Retina (tissue), 1 donor: Measurements from ENCODE around the gene CTNNAL1.

Source experiments
- DNase-seq: peaks from one replicate; pipeline ENCODE4 v3.0.0-alpha.2; 2016

CTNNAL1 gene

DNA sequence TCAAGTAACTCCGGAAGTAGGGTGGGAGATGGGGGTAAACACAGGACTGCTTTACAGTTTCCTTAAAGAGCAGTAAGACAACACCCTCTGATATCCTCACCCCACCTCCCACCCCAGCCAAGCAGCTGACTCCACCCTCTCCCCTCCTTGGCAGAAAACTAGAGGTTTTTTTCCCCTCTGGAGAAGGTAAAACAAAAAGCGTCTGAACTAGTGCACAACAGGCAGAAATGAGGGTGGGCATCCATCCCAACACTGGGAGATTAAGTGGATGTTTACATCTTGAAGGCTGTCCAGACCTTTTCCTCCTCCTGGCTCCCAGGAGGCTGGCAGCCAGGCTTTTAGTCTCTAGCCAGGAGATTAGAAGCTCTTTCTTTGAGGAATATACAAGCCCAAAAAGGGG lies 13.9 kb upstream of the CTNNAL1 start:
- DNase-seq, result peak; percentile 9

DNA sequence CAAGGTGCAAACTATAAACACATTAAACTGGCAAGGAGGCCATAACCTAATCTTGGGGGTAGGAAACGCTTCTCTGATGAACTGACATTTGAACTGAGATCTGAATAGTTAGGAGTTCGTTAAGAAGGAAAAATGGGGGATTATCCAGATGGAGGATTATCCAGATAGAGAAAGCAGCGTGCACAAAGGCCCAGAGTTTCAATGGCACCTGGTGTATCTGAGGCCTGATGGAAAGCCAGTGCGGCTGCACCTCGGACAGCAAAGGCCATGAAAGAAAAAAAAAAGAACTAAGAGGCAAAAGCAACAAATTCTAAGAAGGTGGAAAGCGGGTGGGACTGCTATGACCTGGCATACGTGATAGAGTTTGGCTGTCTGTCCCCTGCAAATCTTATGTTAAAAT lies 13.0 kb upstream of the CTNNAL1 start:
- DNase-seq, result no peak

DNA sequence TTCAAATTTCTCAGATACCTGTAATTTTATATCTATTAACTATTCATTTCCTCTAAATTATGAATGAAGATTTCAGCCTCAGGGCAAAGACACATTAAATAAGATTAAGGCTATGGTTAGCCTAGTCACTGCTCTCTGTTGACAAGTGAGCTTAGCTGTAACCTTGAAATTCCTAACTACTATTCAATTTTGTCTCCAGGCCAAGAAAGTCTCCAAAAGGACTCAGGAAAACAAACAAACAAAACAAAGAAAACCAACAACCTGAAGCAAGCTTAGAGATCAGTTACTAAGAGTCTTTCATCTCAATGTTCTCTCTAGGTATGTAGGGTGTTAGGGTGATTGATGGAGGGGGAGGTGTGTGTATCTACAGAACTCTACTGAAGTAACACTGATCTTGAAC lies 9.6 kb upstream of the CTNNAL1 start:
- DNase-seq, result no peak

DNA sequence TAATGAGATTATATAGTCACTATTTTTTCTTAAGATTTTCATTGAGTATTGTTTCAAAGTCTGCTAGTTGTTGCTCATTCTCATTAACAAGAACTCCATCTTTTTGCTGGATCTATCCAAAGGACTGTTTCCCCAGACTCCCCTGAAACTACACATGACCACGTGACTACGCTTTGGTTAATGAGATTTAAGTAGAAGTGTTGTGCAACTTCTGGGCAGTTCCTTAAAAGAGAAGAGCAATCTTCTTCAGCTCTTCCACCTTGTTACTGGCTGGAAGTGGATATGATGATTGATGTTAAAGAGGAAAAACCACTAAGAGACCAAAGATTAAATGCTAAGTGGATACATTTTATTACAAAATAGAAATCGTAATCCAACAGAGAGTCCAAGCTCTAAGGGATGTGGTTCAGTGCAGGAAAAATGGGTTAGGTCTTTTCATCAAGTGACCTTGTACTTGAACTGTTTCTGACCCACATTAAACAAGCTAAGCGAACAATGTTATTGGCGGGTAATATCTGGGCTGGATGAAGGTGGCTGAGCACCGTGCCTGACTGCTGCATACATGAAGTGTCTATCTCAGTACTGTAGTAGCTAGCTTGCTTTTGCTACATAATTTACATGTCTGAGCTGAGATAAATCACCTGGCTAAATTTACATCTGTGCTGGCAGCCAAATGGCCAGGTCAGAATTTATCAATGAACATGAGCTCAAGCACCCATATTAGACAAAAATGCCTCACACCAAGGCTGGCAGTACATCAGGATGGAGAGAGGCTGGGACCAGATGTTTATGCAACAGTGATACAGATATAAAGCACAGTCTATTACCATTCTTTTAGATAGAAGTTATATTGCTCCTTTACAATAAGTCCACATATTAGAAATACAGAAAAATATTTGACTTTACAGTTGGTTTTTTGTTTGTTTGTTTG lies 7.5 kb upstream of the CTNNAL1 start:
- no peak for DNase-seq

DNA sequence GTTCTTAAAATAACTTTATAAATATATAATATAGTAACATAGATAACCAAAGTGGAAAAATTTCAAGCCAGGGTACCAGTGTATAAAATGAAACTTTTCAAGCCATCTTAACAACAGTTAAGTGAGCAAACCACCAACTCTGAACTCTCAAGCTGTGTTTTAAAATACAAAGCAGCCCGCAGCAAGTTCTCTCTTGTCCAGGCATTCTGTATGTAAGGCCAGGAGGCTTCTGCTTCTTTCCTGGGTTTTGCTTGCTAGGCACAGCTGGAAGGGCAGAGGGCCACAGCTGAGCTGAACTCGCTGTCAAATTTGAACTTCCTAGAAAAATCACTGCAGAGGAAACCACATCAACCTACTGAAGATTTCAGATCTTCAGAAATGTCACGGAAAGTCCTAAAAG lies 6.8 kb upstream of the CTNNAL1 start:
- DNase-seq, result no peak

DNA sequence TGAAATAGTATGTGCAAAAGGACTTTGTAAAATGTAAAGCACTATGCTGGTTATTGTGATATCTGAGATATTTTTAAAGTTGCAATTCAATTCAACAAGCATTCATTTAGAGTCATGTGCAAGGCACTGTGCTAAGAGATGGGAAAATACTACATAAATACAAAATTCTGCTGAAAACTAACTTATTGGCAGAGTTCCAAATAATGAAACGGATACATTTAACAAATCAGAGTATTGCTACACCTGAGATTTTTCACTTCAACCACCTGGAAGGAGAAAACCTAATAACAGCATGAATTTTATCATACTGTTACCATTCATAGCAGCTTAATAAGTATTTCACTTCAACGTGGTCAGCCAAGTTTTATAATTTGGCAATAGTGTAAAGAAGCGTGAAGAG lies 6.1 kb upstream of the CTNNAL1 start:
- no peak for DNase-seq

DNA sequence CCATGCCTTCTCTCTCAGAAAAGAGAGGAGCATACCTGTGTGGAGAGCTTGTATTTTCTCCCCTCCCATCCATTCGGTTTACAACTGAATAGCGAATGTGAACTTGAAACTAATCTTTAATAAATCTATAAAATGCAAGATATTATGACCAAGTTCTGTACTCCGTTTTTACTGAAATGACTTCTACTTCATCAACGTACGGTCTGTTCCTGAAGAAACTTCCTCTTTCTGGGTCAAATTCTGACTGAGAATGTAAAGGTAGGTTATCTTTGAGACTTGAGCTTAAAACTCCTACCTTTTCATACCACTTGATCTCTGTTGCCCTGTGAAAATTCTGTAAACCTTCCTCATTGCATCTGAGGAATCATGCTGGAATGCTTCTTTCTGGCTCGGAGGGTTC lies 4.2 kb upstream of the CTNNAL1 start:
- no peak for DNase-seq

DNA sequence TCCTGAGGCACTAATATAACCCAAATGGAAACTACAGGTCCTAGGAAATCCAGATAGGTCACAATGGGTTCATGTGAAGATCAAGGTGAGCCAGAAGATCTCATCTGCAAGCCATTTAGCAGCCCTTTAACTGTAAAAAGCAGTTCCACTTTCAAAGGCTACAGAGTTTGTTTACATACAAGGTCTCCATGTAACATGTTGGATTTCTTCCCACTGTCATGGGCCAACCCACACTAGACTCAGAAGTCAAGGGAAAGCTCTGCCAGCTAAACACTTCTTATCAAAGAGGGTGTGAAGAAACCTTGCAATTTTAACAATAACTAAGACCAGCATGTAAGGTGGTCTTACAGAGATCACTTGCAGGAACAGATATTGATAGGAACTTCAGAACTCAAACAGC lies 3.8 kb upstream of the CTNNAL1 start:
- DNase-seq, result no peak

DNA sequence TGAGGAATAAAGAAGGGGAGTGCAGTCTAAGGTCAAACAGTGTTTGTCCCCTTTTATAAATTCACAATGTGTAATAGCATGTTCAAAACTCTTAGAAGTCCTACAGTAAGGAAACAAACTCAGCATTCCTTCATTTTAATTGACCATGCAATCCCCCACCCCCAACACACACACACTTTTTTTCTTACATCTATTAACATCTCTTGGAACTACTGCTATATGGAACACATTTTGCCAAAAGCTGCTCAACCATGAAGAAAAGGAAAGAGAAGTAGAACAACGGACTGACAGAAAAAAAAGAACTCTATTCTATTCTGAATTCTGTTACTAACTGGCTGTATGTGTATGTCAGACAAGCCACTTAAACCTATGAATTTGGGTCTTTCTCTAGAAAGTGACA lies 2.8 kb upstream of the CTNNAL1 start:
- DNase-seq, result peak; percentile 14

DNA sequence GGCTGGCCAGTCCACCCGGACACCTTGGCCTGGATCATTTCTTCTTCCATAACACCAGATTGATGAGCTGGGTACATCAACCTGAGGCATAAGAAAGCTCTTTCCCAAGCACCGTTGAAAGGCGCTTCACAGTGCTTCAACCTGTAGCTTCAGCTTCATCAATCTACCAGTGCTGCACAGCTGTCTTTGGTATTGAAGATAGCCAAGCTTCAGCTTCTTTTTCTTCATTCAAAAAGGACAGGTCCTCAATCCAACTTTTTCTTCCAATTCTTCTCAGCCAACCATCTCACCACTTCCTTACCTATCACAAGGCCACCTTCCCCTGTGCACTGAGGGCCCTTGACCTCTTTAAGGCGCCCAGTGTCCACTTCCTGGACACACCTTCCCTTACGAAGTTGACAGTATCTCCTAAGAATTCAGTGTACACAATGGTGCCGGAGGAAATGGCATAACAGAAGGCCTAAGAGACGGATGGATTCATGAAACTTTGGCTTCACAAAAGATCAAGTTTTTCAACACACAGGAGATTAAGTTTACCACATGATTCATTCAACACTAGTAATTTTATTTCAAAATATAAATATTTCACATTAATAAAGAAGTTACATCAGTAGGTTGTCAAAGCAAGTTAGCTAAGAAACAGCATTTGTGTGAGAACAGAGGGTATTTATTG lies 1.4 kb upstream of the CTNNAL1 start:
- DNase-seq, result no peak

DNA sequence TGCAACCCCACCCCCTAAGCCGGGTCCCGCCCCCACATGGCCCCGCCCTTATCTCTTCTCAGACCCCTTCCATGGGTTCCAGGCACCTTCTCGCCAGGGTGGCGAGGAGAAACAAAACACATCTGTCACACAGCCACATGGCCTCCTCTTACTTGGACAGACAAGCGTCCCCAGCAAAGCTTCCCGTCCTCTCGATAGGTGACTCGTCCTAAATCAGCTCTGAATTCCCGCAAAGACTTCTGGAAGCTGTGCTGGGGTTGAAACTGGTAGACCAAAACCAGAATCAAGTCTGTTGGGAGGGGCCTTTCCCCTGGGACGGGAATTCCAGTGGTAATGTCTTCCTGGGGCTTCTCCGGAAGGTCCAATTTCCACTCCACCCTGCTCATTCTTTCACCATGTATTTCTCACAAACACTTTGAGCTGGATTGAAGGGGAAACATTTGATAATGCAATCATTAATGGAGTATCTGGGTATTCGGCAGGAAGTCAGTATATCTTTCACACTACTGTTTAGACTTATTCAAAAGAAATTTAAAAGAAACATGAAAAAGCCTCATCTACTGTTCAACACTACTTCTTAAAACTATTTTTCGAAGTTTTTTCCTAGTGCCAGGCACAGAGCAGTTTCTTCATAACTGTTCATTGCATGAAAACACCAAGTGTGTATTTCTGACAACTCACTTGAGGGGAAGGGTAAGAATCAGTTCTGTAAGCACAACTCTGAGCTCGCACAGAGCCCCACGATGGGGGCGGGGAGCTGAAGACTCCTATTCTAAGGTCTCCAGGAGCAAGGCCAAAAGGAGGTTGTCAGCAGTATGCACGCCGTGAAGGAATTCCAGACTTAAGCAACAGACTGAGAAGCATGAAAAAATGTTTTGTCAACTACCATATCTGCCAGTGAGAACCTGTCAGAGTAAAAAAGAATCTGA lies 644 bp upstream of the CTNNAL1 start:
- DNase-seq, result peak; percentile 72

DNA sequence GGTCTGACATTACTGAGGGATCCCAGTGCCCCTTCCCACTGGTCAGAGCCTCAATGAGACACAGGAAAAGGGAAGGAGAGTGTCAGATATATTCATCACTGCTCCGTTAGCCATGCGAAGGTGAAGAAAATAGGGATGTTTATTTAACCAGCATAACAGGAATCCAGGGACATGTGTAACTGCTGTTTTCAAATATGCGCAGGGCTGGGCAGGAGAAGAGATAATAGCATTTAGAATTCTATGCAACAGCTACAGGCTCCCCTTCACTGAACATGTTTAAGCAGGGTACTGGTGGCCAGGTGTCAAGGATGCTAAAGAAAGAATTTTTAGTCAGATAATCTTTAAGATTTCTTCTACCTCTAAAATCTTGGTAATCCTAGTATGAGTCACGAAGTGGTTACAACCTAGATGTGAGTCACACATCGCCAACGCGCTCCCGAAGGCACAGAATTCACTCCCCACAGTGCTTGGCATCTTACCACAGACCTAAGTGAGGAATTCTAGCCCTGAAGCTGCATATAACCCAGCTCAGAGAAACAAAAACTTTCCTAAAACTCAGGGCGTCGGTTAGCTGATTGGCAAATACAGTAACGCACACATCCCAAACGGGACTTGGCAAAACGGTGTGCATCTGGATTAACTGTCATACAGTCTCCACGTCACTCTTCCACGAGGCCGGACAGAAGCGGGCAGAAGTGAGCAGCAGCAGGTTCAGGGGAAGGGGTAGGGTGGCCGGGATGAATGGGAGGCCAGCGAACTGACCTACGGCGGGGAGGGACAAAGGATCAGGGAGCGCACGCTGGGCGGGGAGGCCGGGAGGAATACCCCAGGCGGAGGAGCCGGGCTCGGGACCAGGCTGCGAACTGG lies 1.1 kb downstream of the CTNNAL1 start:
- DNase-seq, result no peak

DNA sequence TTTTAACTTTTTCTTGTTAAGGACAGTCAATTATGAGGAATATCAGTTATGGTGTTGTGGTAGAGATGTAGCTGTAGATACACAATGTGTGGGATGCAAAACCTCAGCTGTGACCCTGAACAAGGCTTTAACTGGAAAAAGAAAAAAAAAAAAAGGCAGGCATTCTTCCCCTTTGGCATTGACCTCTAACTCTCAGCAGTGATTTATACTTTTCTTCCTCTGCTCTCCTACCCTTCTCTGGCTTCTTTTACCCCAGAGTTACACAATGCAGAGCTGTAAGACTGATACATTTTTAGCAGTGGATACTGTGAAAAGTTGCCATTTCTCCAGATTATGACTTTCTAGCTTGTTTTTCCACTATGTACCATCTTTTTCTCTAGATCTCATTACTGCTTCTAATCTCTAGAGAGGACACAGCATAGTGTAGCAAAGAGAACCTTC lies 2.0 kb downstream of the CTNNAL1 start:
- no peak for DNase-seq

DNA sequence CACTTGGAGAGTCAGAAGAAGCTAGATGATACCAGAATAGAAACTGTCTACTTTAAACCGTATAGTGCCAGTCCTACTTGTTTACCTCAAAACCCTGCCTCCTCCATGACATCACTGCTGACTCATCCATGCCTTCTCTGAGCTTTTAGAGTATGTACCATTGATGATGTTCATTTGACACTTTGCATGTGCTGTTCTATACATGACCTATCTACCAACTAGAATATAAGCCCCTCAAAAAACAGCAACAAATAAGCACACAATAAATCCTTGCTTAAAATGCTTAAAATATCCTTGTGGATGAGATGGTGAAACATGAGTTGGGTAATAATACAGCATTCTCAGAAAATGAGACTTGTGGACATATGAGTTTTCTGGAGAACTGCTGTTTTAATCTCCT lies 2.6 kb downstream of the CTNNAL1 start:
- no peak for DNase-seq

DNA sequence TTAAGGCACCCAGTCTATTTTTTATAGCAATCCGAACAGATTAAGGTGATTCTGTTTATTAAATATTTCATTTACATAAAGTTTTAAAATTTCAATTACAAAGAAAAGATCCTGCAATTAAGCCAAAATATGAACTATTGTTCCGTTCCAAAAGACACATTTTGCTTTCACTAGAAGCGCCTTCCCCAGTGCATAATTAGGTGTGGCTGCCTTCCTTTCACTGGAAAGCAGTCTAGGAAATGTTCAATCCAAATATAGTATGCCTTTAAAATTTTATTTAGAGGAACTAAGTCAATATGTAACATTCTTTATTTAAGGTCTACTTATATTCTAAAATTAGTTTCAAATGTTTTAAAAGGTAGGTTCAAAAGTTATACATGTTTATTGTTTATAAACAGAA lies 7.6 kb downstream of the CTNNAL1 start:
- no peak for DNase-seq

DNA sequence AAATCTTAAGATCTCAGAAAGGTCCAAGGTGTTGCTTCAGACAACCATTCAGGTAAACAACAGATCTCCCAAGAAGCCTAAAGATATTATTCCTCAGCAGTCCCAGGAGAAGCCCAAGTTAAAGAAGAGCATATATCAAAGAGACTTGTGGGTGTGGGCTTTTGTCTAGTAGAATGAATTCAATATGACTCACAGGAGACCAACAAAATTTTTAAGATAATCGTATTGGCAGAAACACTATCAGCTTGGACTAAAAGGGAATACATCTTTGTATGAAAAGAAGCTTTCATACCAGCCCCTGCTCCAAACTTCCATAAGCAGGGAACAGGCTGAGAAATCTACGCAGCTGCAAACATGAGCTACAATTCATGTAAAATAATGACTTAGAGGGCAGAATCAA lies 10.2 kb downstream of the CTNNAL1 start:
- no peak for DNase-seq

DNA sequence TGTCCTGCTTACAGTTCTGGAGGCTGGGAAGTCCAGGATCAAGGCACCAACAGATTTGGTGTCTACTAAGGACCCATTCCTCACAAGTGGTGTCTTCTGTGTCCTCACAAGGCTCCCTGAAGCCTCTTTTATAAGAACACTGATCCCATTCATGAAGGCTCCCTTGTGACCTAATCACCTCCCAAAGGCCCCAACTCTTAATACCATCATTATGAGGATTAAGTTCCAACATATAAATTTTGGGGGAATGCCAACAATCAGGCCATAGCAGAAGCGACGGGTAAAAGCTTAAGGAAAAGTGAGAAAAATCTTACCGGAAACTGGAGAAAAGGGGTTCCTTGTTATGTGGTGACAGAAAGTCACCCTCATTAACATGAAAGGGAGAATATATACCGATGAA lies 11.2 kb downstream of the CTNNAL1 start:
- no peak for DNase-seq

DNA sequence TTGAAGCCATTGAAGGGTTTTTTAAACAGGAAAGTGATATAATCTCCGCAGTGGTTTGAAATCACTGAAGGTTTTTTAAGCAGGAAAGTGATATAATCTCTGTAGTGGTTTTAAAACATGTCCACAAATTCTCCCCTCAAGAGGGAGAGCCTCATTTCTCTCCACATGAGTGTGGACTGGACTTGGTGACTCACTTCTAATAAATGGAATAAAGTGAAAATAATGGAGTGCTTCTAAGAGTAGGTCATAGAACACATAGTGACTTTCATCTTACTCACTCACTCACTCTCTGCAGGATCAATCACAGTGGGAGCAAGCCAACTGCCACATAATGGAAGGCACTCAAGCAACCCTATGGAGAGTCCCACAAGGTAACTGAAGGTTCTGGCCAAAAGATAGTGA lies 12.0 kb downstream of the CTNNAL1 start:
- no peak for DNase-seq

DNA sequence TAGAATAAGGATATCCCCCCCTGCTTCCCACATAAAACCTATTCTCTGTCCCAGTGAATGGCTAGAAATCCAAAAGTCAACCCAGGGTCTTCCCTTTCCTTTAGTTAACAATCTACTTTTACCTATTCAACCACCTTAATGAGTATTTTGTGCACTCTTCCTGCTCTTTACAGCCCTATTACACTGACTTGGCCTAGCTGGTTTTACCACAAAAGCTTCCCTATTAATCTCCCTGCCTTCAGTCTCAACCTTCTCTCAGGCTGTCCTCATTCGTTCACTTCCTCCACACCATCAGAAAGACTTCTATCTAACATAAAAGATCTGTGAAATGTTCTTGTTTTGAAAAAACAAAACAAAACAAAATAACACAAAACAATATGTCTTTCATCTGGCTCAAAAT lies 16.2 kb downstream of the CTNNAL1 start:
- DNase-seq, result no peak

DNA sequence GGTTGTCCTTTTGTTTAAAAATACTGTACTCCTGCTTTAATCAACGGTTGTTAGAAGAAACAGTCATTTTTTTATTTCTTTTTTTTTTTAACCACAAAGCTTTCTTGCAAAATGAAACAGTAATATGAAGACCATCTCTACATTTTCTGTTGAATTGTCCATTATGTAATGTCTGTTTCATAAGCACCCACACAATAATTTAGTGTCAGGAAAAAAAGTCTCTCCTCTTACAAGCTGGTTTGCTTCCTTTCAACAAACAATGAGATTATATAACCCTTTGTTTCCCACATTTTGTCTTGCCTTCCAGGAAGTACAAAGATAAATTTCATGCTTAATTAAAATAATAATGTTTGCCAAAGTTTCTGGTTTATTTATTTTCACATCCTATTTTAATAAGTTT lies 16.7 kb downstream of the CTNNAL1 start:
- no peak for DNase-seq

DNA sequence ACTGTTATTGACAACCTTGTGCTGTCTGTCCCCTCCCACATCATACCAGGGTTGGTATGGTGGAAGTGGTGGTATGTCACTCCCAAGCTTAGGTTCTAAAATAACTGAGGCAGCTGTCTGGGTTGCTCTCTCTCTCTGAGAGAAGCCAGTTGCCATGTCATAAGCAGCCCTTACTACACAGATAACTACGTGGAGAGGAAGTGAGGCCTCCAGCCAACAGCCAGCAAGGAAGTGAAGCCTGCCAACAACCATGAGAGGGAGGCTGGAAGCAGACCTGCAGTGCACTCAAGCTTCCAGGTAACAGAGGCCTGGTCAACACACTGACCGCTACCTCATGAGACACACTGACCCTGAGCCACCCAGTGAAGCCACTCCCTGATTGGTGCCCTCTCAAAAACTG lies 18.6 kb downstream of the CTNNAL1 start:
- no peak for DNase-seq

DNA sequence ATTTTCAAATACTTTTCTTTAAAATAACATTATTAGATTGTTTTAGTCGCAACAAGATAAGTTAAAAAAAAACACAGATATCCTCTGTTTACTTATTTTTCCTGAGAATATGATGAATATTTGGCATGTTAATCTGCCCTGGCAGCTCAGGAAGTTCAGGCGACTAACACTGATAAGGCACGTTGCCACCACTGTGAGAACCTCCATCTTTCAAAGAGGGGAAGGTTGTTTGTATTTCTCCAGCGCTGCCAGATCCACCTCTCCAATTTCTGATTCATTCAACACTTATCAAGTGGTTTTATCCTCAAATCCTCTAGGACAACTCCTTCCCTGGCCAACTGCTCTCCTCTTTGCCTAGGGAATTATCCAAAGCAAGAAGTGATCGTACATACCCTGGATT lies 21.8 kb downstream of the CTNNAL1 start:
- no peak for DNase-seq
